HL-60 (cell line): ENCODE data around the gene CAMTA1.
"Not testable (repeated sequence)": the region's sequence is repeated elsewhere in the genome, so short reads cannot be mapped to it uniquely, and the experiment has no call there.

Experiments
- DNase-seq, 2 experiments: peaks; one replicate each; pipeline ENCODE4 v3.0.0-alpha.2; 2010 to 2020; ENCODE audit warnings: low read depth in 1 of 2, low spot score in 1 of 2
- H3K27ac ChIP-seq: fragments of 250-450 bp; sonication (Bioruptor Pico); replicated peaks from 2 replicates; pipeline ENCODE4 v1.5.1; 2020; ENCODE audit warnings: mild to moderate bottlenecking, moderate library complexity
- H3K27me3 ChIP-seq: fragments of 250-450 bp; sonication (Bioruptor Pico); 2 replicates; pipeline ENCODE4 v1.5.1; 2021; ENCODE audit warnings: mild to moderate bottlenecking, moderate library complexity; ENCODE audit not compliant: insufficient read depth, poor library complexity, severe bottlenecking
- H3K4me3 ChIP-seq: replicated peaks from 2 replicates; pipeline ENCODE4 v1.5.1; 2011; ENCODE audit warnings: mild to moderate bottlenecking, control low read depth, low read length; ENCODE audit not compliant: insufficient read depth
- GABPA ChIP-seq: IDR thresholded peaks from 2 replicates; pipeline ENCODE4 v1.6.1; 2012; ENCODE audit warnings: low read depth
- POLR2AphosphoS5 ChIP-seq: IDR thresholded peaks from 2 replicates; pipeline ENCODE4 v1.6.1; 2012; ENCODE audit warnings: low read depth
- SPI1 ChIP-seq: IDR thresholded peaks from 2 replicates; pipeline ENCODE4 v1.6.1; 2012; ENCODE audit warnings: low read depth, mild to moderate bottlenecking, borderline replicate concordance
- TF ChIP-seq, protein P1 (sequence below): IDR thresholded peaks from one replicate; pipeline ENCODE4 v1.5.1; 2011; ENCODE audit warnings: low read length, control low read depth, inconsistent platforms; ENCODE audit not compliant: insufficient read depth
- TF ChIP-seq, protein P2 (sequence below): IDR thresholded peaks from 2 replicates; pipeline ENCODE4 v1.6.1; 2012; ENCODE audit warnings: low read depth; ENCODE audit not compliant: insufficient replicate concordance

Gene CAMTA1

DNA sequence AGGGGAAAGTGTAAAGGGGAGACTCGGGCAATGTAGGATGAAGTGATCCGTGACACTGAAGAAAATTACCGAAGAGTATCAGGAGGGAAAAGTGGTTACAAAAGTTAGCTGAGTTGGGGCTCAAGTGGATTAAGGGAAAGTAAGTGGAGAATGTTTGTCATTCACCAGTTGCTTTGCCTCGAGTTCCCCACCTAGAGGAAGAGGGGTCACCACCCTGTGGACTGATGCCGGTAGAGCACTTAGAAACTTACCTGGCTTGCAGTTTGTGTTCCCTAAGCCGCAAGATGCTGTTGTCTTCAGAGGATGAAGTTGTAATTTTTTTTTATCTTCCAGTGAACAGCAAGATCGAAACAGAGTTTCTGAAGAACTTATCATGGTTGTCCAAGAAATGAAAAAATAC is 999.9 kb downstream of the CAMTA1 start:
- TF ChIP-seq GABPA (no peak), SPI1 (no peak)
- Histone ChIP-seq H3K27ac (no peak overlapping the region), H3K4me3 (no peak overlapping the region), H3K27me3 (no peaks in the 10 kb centered on the region)
- DNase-seq = no peak

DNA sequence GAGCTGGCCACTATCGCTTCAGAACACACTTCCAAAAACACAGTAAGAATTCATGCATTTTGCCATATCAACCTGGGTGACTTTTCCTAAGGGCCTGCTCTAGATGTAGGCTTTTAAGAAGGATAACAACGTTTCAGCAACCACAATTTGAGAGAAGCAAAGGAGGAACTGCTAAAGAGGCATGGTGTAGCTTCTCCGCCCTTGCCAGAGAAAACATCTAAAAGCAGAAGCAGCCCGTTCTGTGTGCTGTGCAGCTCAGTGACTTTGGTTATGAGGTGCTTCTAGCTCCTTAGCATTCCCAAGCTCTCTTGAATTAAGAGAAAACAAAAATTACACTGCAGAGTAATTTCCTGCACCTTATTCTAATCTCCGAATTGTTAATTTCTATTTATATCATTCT is 1001.5 kb downstream of the CAMTA1 start:
- TF ChIP-seq GABPA (no peak), SPI1 (peak; percentile 84; the same call in 1 of the 2 replicates)
- Histone ChIP-seq H3K27ac (no peak overlapping the region), H3K27me3 (no peaks in the 10 kb centered on the region), H3K4me3 (no peak overlapping the region)
- DNase-seq = peak in 1 of 2 experiments; percentile 55

DNA sequence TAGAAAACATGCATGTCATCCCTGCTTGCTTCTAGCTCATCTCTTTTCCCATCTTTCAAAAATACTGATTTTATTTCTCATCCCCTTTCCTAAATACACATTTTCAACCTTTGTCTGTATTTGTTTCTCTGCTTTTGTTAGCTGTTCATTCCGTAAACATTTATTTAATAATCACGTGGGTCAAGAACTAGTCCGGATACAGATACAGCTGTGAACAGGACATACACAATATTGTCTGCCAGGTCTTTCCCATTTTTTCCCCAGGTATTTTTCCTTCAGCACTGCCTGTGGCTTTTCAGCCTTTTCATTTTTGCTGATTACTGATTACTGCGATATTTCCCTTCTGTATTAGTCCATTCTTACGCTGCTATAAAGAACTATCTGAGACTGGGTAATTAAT is 1004.6 kb downstream of the CAMTA1 start:
- H3K27me3 ChIP-seq = no peaks in the 10 kb centered on the region
- TF ChIP-seq SPI1 = no peak
- no peak overlapping the region for H3K4me3 ChIP-seq
- no peak overlapping the region for H3K27ac ChIP-seq
- no peak for DNase-seq

DNA sequence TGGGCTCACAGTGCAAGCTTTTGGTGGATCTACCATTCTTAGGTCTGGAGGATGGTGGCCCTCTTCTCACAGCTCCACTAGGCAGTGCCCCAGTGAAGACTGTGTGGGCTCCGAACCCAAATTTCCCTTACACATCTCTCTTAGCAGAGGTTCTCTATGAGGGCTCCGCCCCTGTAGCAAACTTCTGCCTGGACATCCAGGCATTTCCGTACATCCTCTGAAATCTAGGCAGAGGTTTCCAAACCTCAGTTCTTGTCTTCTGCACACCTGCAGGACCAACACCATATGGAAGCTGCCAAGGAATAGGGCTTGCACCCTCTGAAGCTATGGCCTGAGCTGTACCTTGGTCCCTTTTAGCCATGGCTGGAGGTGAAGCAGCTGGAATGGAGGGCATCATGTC is 1005.8 kb downstream of the CAMTA1 start:
- not testable (repeated sequence) for H3K4me3 ChIP-seq, H3K27ac ChIP-seq, H3K27me3 ChIP-seq, DNase-seq

DNA sequence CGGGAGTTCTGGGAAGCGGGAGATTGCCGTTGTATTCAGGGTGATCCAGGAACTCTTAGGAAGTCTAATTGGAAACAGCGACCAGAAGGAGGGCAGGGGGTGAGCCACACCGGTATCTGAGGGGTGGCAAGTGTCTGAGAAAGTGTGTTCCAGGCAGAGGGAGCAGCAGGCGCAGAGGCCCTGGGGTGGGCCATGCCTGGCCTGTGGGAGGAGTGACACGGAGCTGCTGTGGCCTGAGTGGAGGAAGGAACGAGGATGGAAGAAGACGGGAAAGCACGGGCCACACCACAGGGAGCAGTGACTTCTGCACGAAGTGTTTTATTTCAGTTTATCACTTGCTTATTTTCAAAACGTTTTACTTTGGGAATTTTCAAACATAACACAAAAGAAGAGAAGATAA is 1010.2 kb downstream of the CAMTA1 start:
- no peak for DNase-seq
- H3K27ac ChIP-seq = no peak overlapping the region
- H3K27me3 ChIP-seq = no peaks in the 10 kb centered on the region
- TF ChIP-seq SPI1 = no peak
- TF ChIP-seq, protein P1, sequence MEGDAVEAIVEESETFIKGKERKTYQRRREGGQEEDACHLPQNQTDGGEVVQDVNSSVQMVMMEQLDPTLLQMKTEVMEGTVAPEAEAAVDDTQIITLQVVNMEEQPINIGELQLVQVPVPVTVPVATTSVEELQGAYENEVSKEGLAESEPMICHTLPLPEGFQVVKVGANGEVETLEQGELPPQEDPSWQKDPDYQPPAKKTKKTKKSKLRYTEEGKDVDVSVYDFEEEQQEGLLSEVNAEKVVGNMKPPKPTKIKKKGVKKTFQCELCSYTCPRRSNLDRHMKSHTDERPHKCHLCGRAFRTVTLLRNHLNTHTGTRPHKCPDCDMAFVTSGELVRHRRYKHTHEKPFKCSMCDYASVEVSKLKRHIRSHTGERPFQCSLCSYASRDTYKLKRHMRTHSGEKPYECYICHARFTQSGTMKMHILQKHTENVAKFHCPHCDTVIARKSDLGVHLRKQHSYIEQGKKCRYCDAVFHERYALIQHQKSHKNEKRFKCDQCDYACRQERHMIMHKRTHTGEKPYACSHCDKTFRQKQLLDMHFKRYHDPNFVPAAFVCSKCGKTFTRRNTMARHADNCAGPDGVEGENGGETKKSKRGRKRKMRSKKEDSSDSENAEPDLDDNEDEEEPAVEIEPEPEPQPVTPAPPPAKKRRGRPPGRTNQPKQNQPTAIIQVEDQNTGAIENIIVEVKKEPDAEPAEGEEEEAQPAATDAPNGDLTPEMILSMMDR = no peak
- no peak overlapping the region for H3K4me3 ChIP-seq

DNA sequence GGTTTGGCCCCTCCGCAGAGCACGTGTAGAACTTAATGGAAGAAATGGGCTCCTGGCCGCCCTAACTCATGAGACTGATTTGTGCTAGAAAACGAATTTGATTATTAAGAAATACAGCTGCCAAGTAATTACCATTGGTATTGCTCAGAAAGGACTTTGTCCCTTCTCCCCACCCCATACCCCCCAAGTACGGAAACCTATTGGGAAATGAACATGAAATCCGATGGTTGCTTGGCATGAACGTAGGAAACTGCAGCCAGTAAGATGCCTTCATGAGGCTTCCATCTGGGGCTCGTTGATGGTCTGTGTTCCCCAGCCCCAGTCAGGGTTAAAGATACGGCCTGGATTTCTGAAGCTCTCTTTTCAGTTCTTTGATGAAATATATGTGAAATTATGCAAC is 1020.2 kb downstream of the CAMTA1 start:
- no peak for TF ChIP-seq SPI1
- TF ChIP-seq, protein P1 = no peak
- no peak for TF ChIP-seq GABPA
- TF ChIP-seq, protein P2, sequence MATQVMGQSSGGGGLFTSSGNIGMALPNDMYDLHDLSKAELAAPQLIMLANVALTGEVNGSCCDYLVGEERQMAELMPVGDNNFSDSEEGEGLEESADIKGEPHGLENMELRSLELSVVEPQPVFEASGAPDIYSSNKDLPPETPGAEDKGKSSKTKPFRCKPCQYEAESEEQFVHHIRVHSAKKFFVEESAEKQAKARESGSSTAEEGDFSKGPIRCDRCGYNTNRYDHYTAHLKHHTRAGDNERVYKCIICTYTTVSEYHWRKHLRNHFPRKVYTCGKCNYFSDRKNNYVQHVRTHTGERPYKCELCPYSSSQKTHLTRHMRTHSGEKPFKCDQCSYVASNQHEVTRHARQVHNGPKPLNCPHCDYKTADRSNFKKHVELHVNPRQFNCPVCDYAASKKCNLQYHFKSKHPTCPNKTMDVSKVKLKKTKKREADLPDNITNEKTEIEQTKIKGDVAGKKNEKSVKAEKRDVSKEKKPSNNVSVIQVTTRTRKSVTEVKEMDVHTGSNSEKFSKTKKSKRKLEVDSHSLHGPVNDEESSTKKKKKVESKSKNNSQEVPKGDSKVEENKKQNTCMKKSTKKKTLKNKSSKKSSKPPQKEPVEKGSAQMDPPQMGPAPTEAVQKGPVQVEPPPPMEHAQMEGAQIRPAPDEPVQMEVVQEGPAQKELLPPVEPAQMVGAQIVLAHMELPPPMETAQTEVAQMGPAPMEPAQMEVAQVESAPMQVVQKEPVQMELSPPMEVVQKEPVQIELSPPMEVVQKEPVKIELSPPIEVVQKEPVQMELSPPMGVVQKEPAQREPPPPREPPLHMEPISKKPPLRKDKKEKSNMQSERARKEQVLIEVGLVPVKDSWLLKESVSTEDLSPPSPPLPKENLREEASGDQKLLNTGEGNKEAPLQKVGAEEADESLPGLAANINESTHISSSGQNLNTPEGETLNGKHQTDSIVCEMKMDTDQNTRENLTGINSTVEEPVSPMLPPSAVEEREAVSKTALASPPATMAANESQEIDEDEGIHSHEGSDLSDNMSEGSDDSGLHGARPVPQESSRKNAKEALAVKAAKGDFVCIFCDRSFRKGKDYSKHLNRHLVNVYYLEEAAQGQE = no peak
- TF ChIP-seq POLR2AphosphoS5 = no peak

More for the DNA sequence above, 1020.2 kb downstream of the CAMTA1 start:
- H3K27me3 ChIP-seq = no peaks in the 10 kb centered on the region
- DNase-seq = no peak
- H3K4me3 ChIP-seq = no peak overlapping the region
- H3K27ac ChIP-seq = no peak overlapping the region
